Adrenal gland (tissue), 5 donors: ENCODE data around the gene AGO3.

Experiments
- POLR2A ChIP-seq, 2 donors: fragments of 450-650 bp; IDR thresholded peaks; one replicate each; pipeline ENCODE4 v1.6.1; 2017; ENCODE audit warnings: antibody characterized with exemption in 2 of 2, mild to moderate bottlenecking in 2 of 2, moderate library complexity in 1 of 2
- TF ChIP-seq, protein P1 (sequence below), 6 experiments: fragments of 450-650 bp in 4 of 6; fragments of 200-600 bp in 2 of 6; sonication (generic) in 1 of 6; IDR thresholded peaks; 1 replicate in 5 of 6; 2 replicates in 1 of 6; pipeline versions ENCODE4 v1.5.1 to v1.8.0; 2016 to 2021; ENCODE audit warnings: antibody characterized with exemption in 6 of 6, mild to moderate bottlenecking in 2 of 6, moderate library complexity in 1 of 6
- donor health status: DM: no; HTN: no; CAD: no.

DNA sequence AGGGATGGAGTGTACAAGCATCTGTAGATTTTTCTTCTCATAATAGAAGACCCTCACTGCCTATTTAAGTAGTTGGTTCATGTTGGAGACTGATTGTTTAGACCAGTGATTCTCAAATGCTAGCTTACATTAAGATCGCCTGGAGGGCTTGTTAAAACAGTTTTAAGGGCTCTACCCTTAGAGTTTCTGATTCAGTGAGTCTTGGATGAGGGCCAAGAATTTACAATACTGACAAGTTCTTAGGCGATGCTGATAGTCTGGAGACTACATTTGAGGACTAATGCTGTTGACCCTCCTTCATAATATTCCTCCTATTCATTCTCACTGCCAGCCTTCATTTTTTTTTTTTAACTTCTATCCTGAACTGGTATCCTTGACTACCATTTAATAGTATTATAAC is 15.2 kb upstream of the AGO3 start:
- TF ChIP-seq, protein P1, sequence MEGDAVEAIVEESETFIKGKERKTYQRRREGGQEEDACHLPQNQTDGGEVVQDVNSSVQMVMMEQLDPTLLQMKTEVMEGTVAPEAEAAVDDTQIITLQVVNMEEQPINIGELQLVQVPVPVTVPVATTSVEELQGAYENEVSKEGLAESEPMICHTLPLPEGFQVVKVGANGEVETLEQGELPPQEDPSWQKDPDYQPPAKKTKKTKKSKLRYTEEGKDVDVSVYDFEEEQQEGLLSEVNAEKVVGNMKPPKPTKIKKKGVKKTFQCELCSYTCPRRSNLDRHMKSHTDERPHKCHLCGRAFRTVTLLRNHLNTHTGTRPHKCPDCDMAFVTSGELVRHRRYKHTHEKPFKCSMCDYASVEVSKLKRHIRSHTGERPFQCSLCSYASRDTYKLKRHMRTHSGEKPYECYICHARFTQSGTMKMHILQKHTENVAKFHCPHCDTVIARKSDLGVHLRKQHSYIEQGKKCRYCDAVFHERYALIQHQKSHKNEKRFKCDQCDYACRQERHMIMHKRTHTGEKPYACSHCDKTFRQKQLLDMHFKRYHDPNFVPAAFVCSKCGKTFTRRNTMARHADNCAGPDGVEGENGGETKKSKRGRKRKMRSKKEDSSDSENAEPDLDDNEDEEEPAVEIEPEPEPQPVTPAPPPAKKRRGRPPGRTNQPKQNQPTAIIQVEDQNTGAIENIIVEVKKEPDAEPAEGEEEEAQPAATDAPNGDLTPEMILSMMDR (IDR thresholded peaks at IDR 0.05), result no peak
- TF ChIP-seq POLR2A (IDR thresholded peaks at IDR 0.05), result no peak
